ENCODE measurements around the gene SLC22A23.

SLC22A23 gene

DNA sequence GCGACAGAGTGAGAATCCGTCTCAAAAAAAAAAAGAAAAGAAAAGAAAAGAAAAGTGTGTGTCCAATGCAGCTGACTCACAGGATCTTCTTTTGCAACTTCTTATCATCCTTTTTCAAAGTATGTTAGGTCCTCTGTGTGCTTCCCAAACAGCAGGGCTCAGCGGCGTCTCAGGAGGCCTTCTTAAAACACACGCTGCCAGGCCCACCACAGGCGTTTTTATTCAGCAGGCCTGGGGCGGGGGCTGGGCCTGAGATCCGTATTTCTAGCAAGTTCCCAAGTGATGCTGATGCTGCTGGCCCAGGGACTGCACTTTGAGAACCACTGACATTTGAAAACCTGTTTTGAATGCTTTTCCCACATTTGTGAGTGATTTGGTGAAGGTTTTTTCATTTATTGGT, 141.0 kb downstream of the SLC22A23 start:
- TF ChIP-seq, protein P1, sequence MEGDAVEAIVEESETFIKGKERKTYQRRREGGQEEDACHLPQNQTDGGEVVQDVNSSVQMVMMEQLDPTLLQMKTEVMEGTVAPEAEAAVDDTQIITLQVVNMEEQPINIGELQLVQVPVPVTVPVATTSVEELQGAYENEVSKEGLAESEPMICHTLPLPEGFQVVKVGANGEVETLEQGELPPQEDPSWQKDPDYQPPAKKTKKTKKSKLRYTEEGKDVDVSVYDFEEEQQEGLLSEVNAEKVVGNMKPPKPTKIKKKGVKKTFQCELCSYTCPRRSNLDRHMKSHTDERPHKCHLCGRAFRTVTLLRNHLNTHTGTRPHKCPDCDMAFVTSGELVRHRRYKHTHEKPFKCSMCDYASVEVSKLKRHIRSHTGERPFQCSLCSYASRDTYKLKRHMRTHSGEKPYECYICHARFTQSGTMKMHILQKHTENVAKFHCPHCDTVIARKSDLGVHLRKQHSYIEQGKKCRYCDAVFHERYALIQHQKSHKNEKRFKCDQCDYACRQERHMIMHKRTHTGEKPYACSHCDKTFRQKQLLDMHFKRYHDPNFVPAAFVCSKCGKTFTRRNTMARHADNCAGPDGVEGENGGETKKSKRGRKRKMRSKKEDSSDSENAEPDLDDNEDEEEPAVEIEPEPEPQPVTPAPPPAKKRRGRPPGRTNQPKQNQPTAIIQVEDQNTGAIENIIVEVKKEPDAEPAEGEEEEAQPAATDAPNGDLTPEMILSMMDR (conservative IDR thresholded peaks at IDR 0.05; ENCODE audit: low read length), result no peak
- no peak for DNase-seq (ENCODE audit: low read depth)

GRCh38 chr6:3314621-3315467, 142.0 kb downstream of the SLC22A23 start:
- no peak for DNase-seq (ENCODE audit: low read depth)
- TF ChIP-seq, protein P1 (conservative IDR thresholded peaks at IDR 0.05; ENCODE audit: low read length), result no peak
- no peak overlapping the region for H3K4me3 ChIP-seq (ENCODE audit: low read length)

More for the DNA sequence above, 141.0 kb downstream of the SLC22A23 start:
- H3K4me3 ChIP-seq (ENCODE audit: low read length), result no peak overlapping the region

DNA sequence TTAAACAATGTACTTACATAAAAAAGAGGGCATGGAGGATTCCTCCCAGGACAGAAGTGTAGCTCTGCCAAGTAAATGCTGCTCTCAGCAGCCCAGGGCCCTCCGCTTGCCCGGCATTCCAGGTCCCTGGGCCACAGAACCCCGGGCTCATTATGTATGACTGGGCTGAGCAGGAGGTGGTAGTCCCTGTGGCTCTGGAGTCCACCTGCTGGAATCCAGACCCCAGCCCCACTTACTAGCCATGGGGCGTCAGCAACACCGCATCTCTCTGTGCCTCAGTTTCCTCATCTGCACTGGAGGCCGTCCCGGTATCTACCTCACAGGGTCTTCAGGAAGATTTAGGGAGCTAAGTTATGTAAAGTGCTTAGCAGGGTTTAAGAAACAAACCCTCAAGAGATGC, 142.7 kb downstream of the SLC22A23 start:
- TF ChIP-seq, protein P1 (conservative IDR thresholded peaks at IDR 0.05; ENCODE audit: low read length), result no peak
- no peak for DNase-seq (ENCODE audit: low read depth)
- no peak overlapping the region for H3K4me3 ChIP-seq (ENCODE audit: low read length)

DNA sequence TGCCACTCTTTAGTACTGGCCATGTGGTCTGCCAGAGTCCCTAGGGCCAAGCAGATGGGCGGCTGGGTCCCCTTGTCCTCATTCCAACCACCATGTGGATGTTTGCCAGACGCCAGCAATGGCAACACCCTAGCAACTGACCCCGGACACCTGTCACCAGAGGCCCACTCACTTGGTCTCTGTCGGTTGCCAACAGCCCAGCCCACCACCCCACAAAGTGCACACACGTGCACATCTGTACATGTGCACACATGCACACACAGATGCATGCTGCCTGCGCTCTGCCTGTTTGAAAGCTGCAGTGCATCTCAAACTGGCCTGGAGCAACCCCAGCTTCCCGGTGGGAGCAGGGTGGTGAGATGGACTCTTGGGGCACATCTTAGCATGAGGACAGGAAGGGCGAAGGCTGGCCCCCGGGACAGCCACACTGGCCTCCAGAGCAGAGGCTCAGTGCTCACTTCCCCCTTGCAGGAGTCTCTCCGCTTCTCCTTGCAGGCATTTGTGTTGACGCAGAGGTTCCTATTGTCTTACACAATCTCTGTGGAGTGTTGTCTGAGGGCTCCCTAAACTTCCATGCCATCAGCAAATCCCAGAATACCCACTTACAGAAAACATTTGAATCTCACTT, 144.1 kb downstream of the SLC22A23 start:
- no peak for DNase-seq (ENCODE audit: low read depth)
- no peak overlapping the region for H3K4me3 ChIP-seq (ENCODE audit: low read length)
- TF ChIP-seq, protein P1 (conservative IDR thresholded peaks at IDR 0.05; ENCODE audit: low read length), result no peak

DNA sequence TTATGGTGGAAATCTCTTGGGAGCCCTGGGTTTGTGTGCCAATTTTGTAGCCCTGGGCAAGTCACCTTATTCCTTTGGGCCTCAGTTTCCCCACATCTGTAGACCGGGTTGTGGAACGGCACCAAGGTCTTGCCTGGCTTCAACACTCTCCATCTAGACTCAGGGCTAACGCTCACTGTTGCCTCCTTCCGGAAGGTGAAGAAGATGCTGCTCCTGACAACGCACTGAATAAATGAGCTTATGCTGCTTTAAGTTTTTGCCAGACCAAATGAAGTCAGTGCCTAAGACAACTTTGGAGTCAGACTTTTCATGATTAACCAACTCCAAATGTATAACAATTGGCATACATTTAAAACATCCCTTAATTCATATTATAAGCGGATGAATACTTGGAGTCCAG, 145.0 kb downstream of the SLC22A23 start:
- no peak overlapping the region for H3K4me3 ChIP-seq (ENCODE audit: low read length)
- DNase-seq (ENCODE audit: low read depth), result no peak
- TF ChIP-seq, protein P1 (conservative IDR thresholded peaks at IDR 0.05; ENCODE audit: low read length), result no peak

DNA sequence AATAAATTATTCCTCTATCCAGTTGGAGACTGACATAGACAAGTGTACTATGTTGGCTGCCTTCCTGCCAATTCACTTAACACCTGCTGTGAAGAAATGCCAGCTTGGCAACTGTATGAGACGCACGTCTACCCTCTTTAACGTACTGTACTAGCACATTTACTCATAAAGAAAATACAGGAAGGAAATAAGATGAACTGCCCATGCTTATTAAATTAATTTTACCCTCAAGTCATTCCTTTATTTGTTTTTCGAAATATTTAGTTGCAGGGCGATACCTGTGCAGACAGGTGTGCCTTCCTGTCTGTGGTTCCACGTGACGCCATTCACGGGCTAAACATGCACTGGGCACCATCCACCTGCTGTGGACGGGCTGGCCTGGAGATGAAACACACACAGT, 146.1 kb downstream of the SLC22A23 start:
- TF ChIP-seq, protein P1 (conservative IDR thresholded peaks at IDR 0.05; ENCODE audit: low read length), result no peak
- H3K4me3 ChIP-seq (ENCODE audit: low read length), result no peak overlapping the region
- DNase-seq (ENCODE audit: low read depth), result no peak

DNA sequence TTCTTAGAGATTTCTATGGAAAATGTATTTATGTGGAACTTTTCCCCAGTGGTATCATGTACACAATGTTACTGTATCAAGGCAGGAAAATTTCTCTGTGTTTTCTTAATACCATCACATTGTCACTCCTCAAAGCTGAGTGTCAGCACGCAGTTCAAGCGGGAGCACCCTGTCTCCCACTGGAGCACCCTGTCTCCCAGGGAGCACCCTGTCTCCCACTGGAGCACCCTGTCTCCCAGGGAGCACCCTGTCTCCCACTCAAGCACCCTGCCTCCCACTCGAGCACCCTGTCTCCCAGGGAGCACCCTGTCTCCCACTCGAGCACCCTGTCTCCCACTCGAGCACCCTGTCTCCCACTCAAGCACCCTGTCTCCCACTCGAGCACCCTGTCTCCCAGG, 146.8 kb downstream of the SLC22A23 start:
- DNase-seq (ENCODE audit: low read depth), result no peak
- TF ChIP-seq, protein P1 (conservative IDR thresholded peaks at IDR 0.05; ENCODE audit: low read length), result no peak
- H3K4me3 ChIP-seq (ENCODE audit: low read length), result no peak overlapping the region
